Left lobe of liver (tissue), 2 donors: ENCODE data around the gene TSPAN18. TPM values are rescaled to one million over a fixed set of nuclear protein-coding genes. Genes with fewer than 3 reads are reported as not detected.

ENCODE experiments used
- ATAC-seq: fragments of 200-7000 bp; cut with Tn5 transposase; one replicate; pipeline ENCODE4 v1.9.1; 2020; ENCODE audit warnings: mild to moderate bottlenecking, moderate library complexity
- DNase-seq: peaks from one replicate; pipeline ENCODE4 v3.0.0-alpha.2; 2020; ENCODE audit warnings: low spot score
- total RNA-seq: library from RNA; stranded (reverse); gene quantifications from one replicate; pipeline ENCODE4 v1.2.1, GENCODE V29; 2021
- donor health status: DM: no; HTN: no; CAD: no; lungs with moderate emphysema.
- donor health status: DM: no; HTN: yes; CAD: no.

Gene TSPAN18
- total RNA-seq, 1 donor from 2014 or later = 4.2 TPM

- DNase-seq (no peak), ATAC-seq (no peak)
Observed at GRCh38 chr11:44904261-44905020, 177.7 kb downstream of the TSPAN18 start.

- DNase-seq (no peak), ATAC-seq (no peak)
Observed at GRCh38 chr11:44905131-44905866, 178.5 kb downstream of the TSPAN18 start.

GRCh38 chr11:44906649-44907048 lies 179.9 kb downstream of the TSPAN18 start:
- ATAC-seq (no peak), DNase-seq (no peak)

- ATAC-seq (no peak), DNase-seq (no peak)
Observed at GRCh38 chr11:44909557-44909956, 182.8 kb downstream of the TSPAN18 start.

- ATAC-seq = no peak
- no peak for DNase-seq
Observed at GRCh38 chr11:44910591-44910990, 183.8 kb downstream of the TSPAN18 start.

- peak; percentile 83 for ATAC-seq
- DNase-seq = peak; percentile 81
Observed at GRCh38 chr11:44911029-44911814, 184.5 kb downstream of the TSPAN18 start.

- peak; percentile 81 for DNase-seq
- peak; percentile 88 for ATAC-seq
Observed at GRCh38 chr11:44912270-44912987, 185.7 kb downstream of the TSPAN18 start.

- no peak for ATAC-seq
- no peak for DNase-seq
Observed at GRCh38 chr11:44913502-44913901, 186.7 kb downstream of the TSPAN18 start.

GRCh38 chr11:44914105-44914504 lies 187.3 kb downstream of the TSPAN18 start:
- DNase-seq = no peak
- peak; percentile 14 for ATAC-seq

GRCh38 chr11:44915004-44915403 lies 188.2 kb downstream of the TSPAN18 start:
- ATAC-seq (no peak), DNase-seq (no peak)

GRCh38 chr11:44915621-44916020 lies 188.9 kb downstream of the TSPAN18 start:
- ATAC-seq = no peak
- DNase-seq = no peak

- no peak for DNase-seq
- ATAC-seq = no peak
Observed at GRCh38 chr11:44916331-44916730, 189.6 kb downstream of the TSPAN18 start.

GRCh38 chr11:44916801-44917385 lies 190.1 kb downstream of the TSPAN18 start:
- DNase-seq (no peak), ATAC-seq (no peak)

- DNase-seq (no peak), ATAC-seq (no peak)
Observed at GRCh38 chr11:44917741-44918140, 191.0 kb downstream of the TSPAN18 start.

GRCh38 chr11:44920451-44920850 lies 193.7 kb downstream of the TSPAN18 start:
- no peak for DNase-seq
- no peak for ATAC-seq

- DNase-seq = no peak
Observed at GRCh38 chr11:44923115-44923514, 196.4 kb downstream of the TSPAN18 start.

GRCh38 chr11:44923806-44924205 lies 197.0 kb downstream of the TSPAN18 start:
- DNase-seq (no peak), ATAC-seq (no peak)

More at GRCh38 chr11:44923115-44923514, 196.4 kb downstream of the TSPAN18 start:
- ATAC-seq = no peak

GRCh38 chr11:44926036-44926435 lies 199.3 kb downstream of the TSPAN18 start:
- DNase-seq (no peak), ATAC-seq (no peak)

GRCh38 chr11:44927174-44927661 lies 200.5 kb downstream of the TSPAN18 start:
- DNase-seq = peak; percentile 69
- peak; percentile 84 for ATAC-seq

GRCh38 chr11:44928144-44928543 lies 201.4 kb downstream of the TSPAN18 start:
- DNase-seq = no peak
- ATAC-seq = no peak
